SK-N-SH (cell line): ENCODE measurements around the gene ELF5. TPM values are rescaled to one million over a fixed set of nuclear protein-coding genes. Genes with fewer than 3 reads are reported as not detected.

Experiments used
- CTCF ChIA-PET: fragments of 300-600, 350-600 bp; formaldehyde crosslinking; extraction: SDS; loops from one replicate; lab custom pipeline; 2021; lab: Yijun Ruan, JAX
- POLR2A ChIA-PET: fragments of 350-600 bp; sonication (Branson Sonifier 250); formaldehyde crosslinking; extraction: SDS; loops from one replicate; lab custom pipeline; 2020; ENCODE audit warnings: antibody characterized with exemption, inconsistent platforms; lab: Yijun Ruan, JAX
- DNase-seq: peaks from one replicate; pipeline ENCODE4 v3.0.0; 2012
- H2AFZ ChIP-seq: fragments of 200-600 bp; sonication (generic); 2 replicates; pipeline ENCODE4 v1.8.1; 2016; ENCODE audit warnings: antibody characterized with exemption, mild to moderate bottlenecking, low read depth
- H3F3A ChIP-seq: fragments of 200-600 bp; sonication (generic); replicated peaks from 2 replicates; pipeline ENCODE3; 2016; ENCODE audit warnings: antibody characterized with exemption, mild to moderate bottlenecking; ENCODE audit not compliant: insufficient read depth
- H3K27ac ChIP-seq, 2 experiments: fragments of 200-500 bp in 1 of 2; fragments of 200-600 bp in 1 of 2; sonication (Bioruptor generic) in 1 of 2; sonication (generic), shearing (Covaris generic) in 1 of 2; 2 replicates each; pipeline versions ENCODE4 v1.5.1 to v1.6.1; 2014 to 2016; ENCODE audit warnings: low read depth in 2 of 2, inconsistent platforms in 1 of 2, low read length in 1 of 2, mild to moderate bottlenecking in 1 of 2, mixed read lengths in 1 of 2
- H3K27me3 ChIP-seq: fragments of 200-600 bp; sonication (generic), shearing (Covaris generic); 2 replicates; pipeline ENCODE4 v1.6.1; 2016; ENCODE audit warnings: mixed run types; ENCODE audit not compliant: insufficient read depth
- H3K36me3 ChIP-seq, 2 experiments: fragments of 200-500 bp in 1 of 2; fragments of 200-600 bp in 1 of 2; sonication (Bioruptor generic) in 1 of 2; sonication (generic) in 1 of 2; replicated peaks in 1 of 2; 2 replicates each; pipeline versions ENCODE3 to v1.5.1; 2014 to 2016; ENCODE audit warnings: low read length in 1 of 2, mild to moderate bottlenecking in 1 of 2; ENCODE audit not compliant: insufficient read depth in 2 of 2, control insufficient read depth in 1 of 2
- H3K4me1 ChIP-seq, 2 experiments: fragments of 200-500 bp in 1 of 2; fragments of 200-600 bp in 1 of 2; sonication (Bioruptor generic) in 1 of 2; sonication (generic), shearing (Covaris generic) in 1 of 2; 2 replicates each; pipeline versions ENCODE4 v1.5.1 to v1.6.1; 2014 to 2016; ENCODE audit warnings: low read depth in 1 of 2, low read length in 1 of 2, mixed run types in 1 of 2; ENCODE audit not compliant: insufficient read depth in 2 of 2, control insufficient read depth in 1 of 2
- H3K4me2 ChIP-seq: fragments of 200-600 bp; sonication (generic), shearing (Covaris generic); 2 replicates; pipeline ENCODE4 v1.6.1; 2017; ENCODE audit warnings: mixed run types
- H3K4me3 ChIP-seq, 2 experiments: fragments of 200-500 bp in 1 of 2; fragments of 200-600 bp in 1 of 2; sonication (Bioruptor generic) in 1 of 2; sonication (generic), shearing (Covaris generic) in 1 of 2; 2 replicates each; pipeline versions ENCODE4 v1.5.1 to v1.8.1; 2014 to 2016; ENCODE audit warnings: low read depth in 2 of 2, inconsistent platforms in 1 of 2, low read length in 1 of 2, mild to moderate bottlenecking in 1 of 2, mixed read lengths in 1 of 2, moderate library complexity in 1 of 2
- H3K79me2 ChIP-seq: fragments of 200-600 bp; sonication (generic); 2 replicates; pipeline ENCODE4 v1.8.1; 2017; ENCODE audit warnings: mild to moderate bottlenecking; ENCODE audit not compliant: insufficient read depth
- H3K9ac ChIP-seq: fragments of 200-600 bp; sonication (generic); 2 replicates; pipeline ENCODE4 v1.6.1; 2017; ENCODE audit warnings: mixed run types
- H3K9me2 ChIP-seq: fragments of 200-600 bp; sonication (generic); 2 replicates; pipeline ENCODE4 v1.6.1; 2017; ENCODE audit warnings: mixed run types
- H3K9me3 ChIP-seq: fragments of 200-600 bp; sonication (generic); 2 replicates; pipeline ENCODE4 v1.6.1; 2017; ENCODE audit warnings: mixed run types, mild to moderate bottlenecking, moderate library complexity
- H4K20me1 ChIP-seq: fragments of 200-600 bp; sonication (generic); 2 replicates; pipeline ENCODE4 v1.6.1; 2017; ENCODE audit warnings: mild to moderate bottlenecking, mixed run types; ENCODE audit not compliant: insufficient read depth
- ELF1 ChIP-seq: IDR thresholded peaks from 2 replicates; pipeline ENCODE4 v1.4.0; 2012
- FOSL2 ChIP-seq: IDR thresholded peaks from 2 replicates; pipeline ENCODE4 v1.4.0; 2012; ENCODE audit warnings: low read depth, mild to moderate bottlenecking, moderate library complexity, borderline replicate concordance
- FOXM1 ChIP-seq: IDR thresholded peaks from 2 replicates; pipeline ENCODE4 v1.4.0; 2012; ENCODE audit warnings: low read depth, mild to moderate bottlenecking
- GABPA ChIP-seq: IDR thresholded peaks from 2 replicates; pipeline ENCODE4 v1.4.0; 2012; ENCODE audit warnings: low read depth, mild to moderate bottlenecking
- MXI1 ChIP-seq: IDR thresholded peaks from 2 replicates; pipeline ENCODE4 v1.6.1; 2012; ENCODE audit warnings: mild to moderate bottlenecking, low read depth, low read length, improper control_type of control experiment
- NFIC ChIP-seq: IDR thresholded peaks from 2 replicates; pipeline ENCODE4 v1.4.0; 2012; ENCODE audit warnings: borderline replicate concordance
- NRF1 ChIP-seq: IDR thresholded peaks from 2 replicates; pipeline ENCODE4 v1.6.1; 2012; ENCODE audit warnings: low read depth, mild to moderate bottlenecking, low read length
- RFX5 ChIP-seq: IDR thresholded peaks from 2 replicates; pipeline ENCODE4 v1.6.1; 2012; ENCODE audit warnings: mild to moderate bottlenecking, improper control_type of control experiment, low read length
- TCF12 ChIP-seq: IDR thresholded peaks from 2 replicates; pipeline ENCODE4 v1.4.0; 2012
- USF2 ChIP-seq: fragments of 150-350 bp; IDR thresholded peaks from 2 replicates; pipeline ENCODE4 v1.6.1; 2017; ENCODE audit warnings: antibody characterized with exemption, low read length, low read depth, borderline replicate concordance
- WGBS: methylation state at CpG from one replicate; pipeline ENCODE4 v1.1.6; 2017; ENCODE audit warnings: low lambda C conversion rate; 5-methylcytosine and 5-hydroxymethylcytosine counted together
- polyA plus RNA-seq, 3 experiments: library from polyadenylated mRNA; depleted of rRNA; stranded (reverse); fragments of >200 nt; gene quantifications; 2 replicates each; pipeline ENCODE4 v1.2.3, GENCODE V29; 2012
- TF ChIP-seq, protein P1 (sequence below): IDR thresholded peaks from 2 replicates; pipeline ENCODE4 v1.4.0; 2012; ENCODE audit warnings: low read depth, borderline replicate concordance

Gene ELF5
- polyA plus RNA-seq, 1 of the 3 experiments (the other 2 are of a cell fraction): not detected

- Histone ChIP-seq H3K79me2 (peaks cover 20% of the 10 kb centered on the region; the same call in 1 of the 2 replicates), H3K4me3 (no peak overlapping the region), H4K20me1 (no peaks in the 10 kb centered on the region), H2AFZ (no peak overlapping the region), H3K9ac (no peak overlapping the region), H3K9me3 (no peaks in the 10 kb centered on the region), H3F3A (no peaks in the 10 kb centered on the region), H3K4me2 (no peak overlapping the region), H3K9me2 (no peaks in the 10 kb centered on the region), H3K36me3 (peaks cover 10 to 30% of the 10 kb centered on the region in 2 experiments), H3K27ac (no peak overlapping the region), H3K4me1 (peaks cover 0 to 9% of the 10 kb centered on the region in 2 experiments; a peak in 1 of 4 replicates), H3K27me3 (no peaks in the 10 kb centered on the region)
- TF ChIP-seq NFIC (no peak), MXI1 (no peak), GABPA (no peak), FOXM1 (no peak), ELF1 (no peak)
- no peak for DNase-seq
- ChIA-PET CTCF (interaction anchor here (0.7 to 2.2 kb wide), 2 partner anchors 9 to 21 kb away, joined by 3 to 5 read pairs; no protein-coding TSS in a partner anchor), POLR2A (no interaction called here)
Observed at GRCh38 chr11:34447044-34447443, 66.5 kb downstream of the ELF5 start.

GRCh38 chr11:34446386-34446785, 67.2 kb downstream of the ELF5 start:
- no peak overlapping the region for H3K9ac ChIP-seq
- no peaks in the 10 kb centered on the region for H4K20me1 ChIP-seq
- no peaks in the 10 kb centered on the region for H3K27me3 ChIP-seq
- TF ChIP-seq TCF12 (no peak), NFIC (no peak), USF2 (no peak), RFX5 (no peak), MXI1 (no peak), NRF1 (no peak), FOSL2 (no peak)
- TF ChIP-seq, protein P1, sequence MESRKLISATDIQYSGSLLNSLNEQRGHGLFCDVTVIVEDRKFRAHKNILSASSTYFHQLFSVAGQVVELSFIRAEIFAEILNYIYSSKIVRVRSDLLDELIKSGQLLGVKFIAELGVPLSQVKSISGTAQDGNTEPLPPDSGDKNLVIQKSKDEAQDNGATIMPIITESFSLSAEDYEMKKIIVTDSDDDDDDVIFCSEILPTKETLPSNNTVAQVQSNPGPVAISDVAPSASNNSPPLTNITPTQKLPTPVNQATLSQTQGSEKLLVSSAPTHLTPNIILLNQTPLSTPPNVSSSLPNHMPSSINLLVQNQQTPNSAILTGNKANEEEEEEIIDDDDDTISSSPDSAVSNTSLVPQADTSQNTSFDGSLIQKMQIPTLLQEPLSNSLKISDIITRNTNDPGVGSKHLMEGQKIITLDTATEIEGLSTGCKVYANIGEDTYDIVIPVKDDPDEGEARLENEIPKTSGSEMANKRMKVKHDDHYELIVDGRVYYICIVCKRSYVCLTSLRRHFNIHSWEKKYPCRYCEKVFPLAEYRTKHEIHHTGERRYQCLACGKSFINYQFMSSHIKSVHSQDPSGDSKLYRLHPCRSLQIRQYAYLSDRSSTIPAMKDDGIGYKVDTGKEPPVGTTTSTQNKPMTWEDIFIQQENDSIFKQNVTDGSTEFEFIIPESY: no peak
- DNase-seq: no peak
- ChIA-PET CTCF (interaction anchor here (0.6 to 2.2 kb wide), 3 partner anchors 9 to 46 kb away, joined by 3 to 5 read pairs (median 3); no protein-coding TSS in a partner anchor), POLR2A (no interaction called here)
- H2AFZ ChIP-seq: no peak overlapping the region
- H3K9me2 ChIP-seq: no peaks in the 10 kb centered on the region
- H3K4me3 ChIP-seq: no peak overlapping the region
- H3F3A ChIP-seq: no peaks in the 10 kb centered on the region
- H3K4me2 ChIP-seq: no peak overlapping the region
- H3K27ac ChIP-seq: no peak overlapping the region
- no peaks in the 10 kb centered on the region for H3K9me3 ChIP-seq
- H3K4me1 ChIP-seq: peaks cover 0 to 9% of the 10 kb centered on the region in 2 experiments; a peak in 1 of 4 replicates
- peaks cover 23% of the 10 kb centered on the region; the same call in 1 of the 2 replicates for H3K79me2 ChIP-seq
- 89% methylated on average over 5 of the region's 5 CpGs for WGBS
- H3K36me3 ChIP-seq: peaks cover 4 to 25% of the 10 kb centered on the region in 2 experiments
